Measurements from ENCODE around the gene MTCH1. TPM values are rescaled to one million over a fixed set of nuclear protein-coding genes. Genes with fewer than 3 reads are reported as not detected.

The MTCH1 gene
- total RNA-seq, 1 donor from 2014 or later, result 151 TPM

GRCh38 chr6:36986704-36987047, 680 bp upstream of the MTCH1 start:
- no peak for DNase-seq (ENCODE audit: low spot score in 2 of 2, unreplicated experiment in 2 of 2)
- no peak for TF ChIP-seq CTCF (IDR thresholded peaks at IDR 0.05; ENCODE audit: unreplicated experiment)
- H3K36me3 Mint-ChIP-seq, result no peaks in the 10 kb centered on the region

GRCh38 chr6:36985417-36985807, 584 bp downstream of the MTCH1 start:
- Mint-ChIP-seq H3K4me1 (peaks cover 29% of the 10 kb centered on the region), H3K4me3 (no peak overlapping the region), H3K27ac (no peak overlapping the region), H3K27me3 (ENCODE audit: low read depth) (no peaks in the 10 kb centered on the region), H3K9me3 (no peaks in the 10 kb centered on the region), H3K36me3 (no peaks in the 10 kb centered on the region)
- TF ChIP-seq CTCF (IDR thresholded peaks at IDR 0.05; ENCODE audit: unreplicated experiment), result no peak
- no peak for DNase-seq (ENCODE audit: low spot score in 2 of 2, unreplicated experiment in 2 of 2)

More at GRCh38 chr6:36986704-36987047, 680 bp upstream of the MTCH1 start:
- H3K27ac Mint-ChIP-seq, result peak overlapping the region; percentile 98
- H3K4me3 Mint-ChIP-seq, result peak overlapping the region; percentile 94
- H3K4me1 Mint-ChIP-seq, result peaks cover 16% of the 10 kb centered on the region
- H3K27me3 Mint-ChIP-seq (ENCODE audit: low read depth), result peaks cover 5% of the 10 kb centered on the region
- no peaks in the 10 kb centered on the region for H3K9me3 Mint-ChIP-seq

GRCh38 chr6:36984581-36985416, 1.2 kb downstream of the MTCH1 start:
- DNase-seq (ENCODE audit: low spot score in 2 of 2, unreplicated experiment in 2 of 2), result no peak
- no peak overlapping the region for H3K27ac Mint-ChIP-seq
- H3K4me3 Mint-ChIP-seq, result no peak overlapping the region
- H3K9me3 Mint-ChIP-seq, result no peaks in the 10 kb centered on the region
- no peak for TF ChIP-seq CTCF (IDR thresholded peaks at IDR 0.05; ENCODE audit: unreplicated experiment)
- peaks cover 35% of the 10 kb centered on the region for H3K4me1 Mint-ChIP-seq
- no peaks in the 10 kb centered on the region for H3K36me3 Mint-ChIP-seq
- no peaks in the 10 kb centered on the region for H3K27me3 Mint-ChIP-seq (ENCODE audit: low read depth)

- H3K27ac Mint-ChIP-seq, result no peak overlapping the region
- no peaks in the 10 kb centered on the region for H3K27me3 Mint-ChIP-seq (ENCODE audit: low read depth)
- DNase-seq (ENCODE audit: low spot score in 2 of 2, unreplicated experiment in 2 of 2), result no peak
- H3K9me3 Mint-ChIP-seq, result no peaks in the 10 kb centered on the region
- no peak overlapping the region for H3K4me3 Mint-ChIP-seq
- TF ChIP-seq CTCF (IDR thresholded peaks at IDR 0.05; ENCODE audit: unreplicated experiment), result no peak
- no peaks in the 10 kb centered on the region for H3K36me3 Mint-ChIP-seq
- peaks cover 44% of the 10 kb centered on the region for H3K4me1 Mint-ChIP-seq
These were observed 2.5 kb downstream of the MTCH1 start for GRCh38 chr6:36983538-36983937.

GRCh38 chr6:36980876-36981619, 4.9 kb downstream of the MTCH1 start:
- Mint-ChIP-seq H3K27me3 (ENCODE audit: low read depth) (no peaks in the 10 kb centered on the region), H3K4me3 (no peak overlapping the region), H3K9me3 (no peaks in the 10 kb centered on the region), H3K36me3 (peaks cover 5% of the 10 kb centered on the region), H3K4me1 (peaks cover 32% of the 10 kb centered on the region), H3K27ac (peak overlapping the region; percentile 58)
- no peak for DNase-seq (ENCODE audit: low spot score in 2 of 2, unreplicated experiment in 2 of 2)
- no peak for TF ChIP-seq CTCF (IDR thresholded peaks at IDR 0.05; ENCODE audit: unreplicated experiment)

All from mesothelial cell of epicardium (in vitro differentiated cells).